Esophagus squamous epithelium (tissue), 5 donors: ENCODE measurements around the gene CIPC. TPM values are rescaled to one million over a fixed set of nuclear protein-coding genes. Genes with fewer than 3 reads are reported as not detected.

ENCODE experiments used
- DNase-seq: peaks from one replicate; lab custom pipeline; 2025; lab: John Stamatoyannopoulos, UW
- H3K27ac ChIP-seq, 4 donors: fragments of 200-600 bp; sonication (generic); one replicate each; pipeline ENCODE4 v1.5.1; 2016 to 2019; ENCODE audit warnings: mild to moderate bottlenecking in 1 of 4
- H3K27me3 ChIP-seq, 4 donors: fragments of 200-600 bp; sonication (generic); 1 replicate in 3 of 4; 2 replicates in 1 of 4; pipeline versions ENCODE4 v1.5.1 to v1.6.0; 2017 to 2021; ENCODE audit warnings: antibody characterized with exemption in 1 of 4
- H3K36me3 ChIP-seq, 3 donors: fragments of 200-600 bp; sonication (generic); one replicate each; pipeline ENCODE4 v1.5.1; 2016 to 2019
- H3K4me1 ChIP-seq, 3 donors: fragments of 200-600 bp; sonication (generic); one replicate each; pipeline ENCODE4 v1.5.1; 2017 to 2019
- H3K4me3 ChIP-seq, 4 donors: fragments of 200-600 bp; sonication (generic); 1 replicate in 3 of 4; 2 replicates in 1 of 4; pipeline ENCODE4 v1.5.1; 2016 to 2019; ENCODE audit warnings: mild to moderate bottlenecking in 2 of 4, moderate library complexity in 1 of 4
- H3K9me3 ChIP-seq, 3 donors: fragments of 200-600 bp; sonication (generic); one replicate each; pipeline ENCODE4 v1.5.1; 2016 to 2019
- POLR2A ChIP-seq, 4 donors: fragments of 450-650 bp; IDR thresholded peaks; one replicate each; pipeline ENCODE4 v1.6.1; 2017; ENCODE audit warnings: antibody characterized with exemption in 4 of 4, mild to moderate bottlenecking in 4 of 4, moderate library complexity in 3 of 4
- WGBS, 2 donors: methylation state at CpG; one replicate each; pipeline ENCODE4 v1.1.5; 2018; 5-methylcytosine and 5-hydroxymethylcytosine counted together
- intact Hi-C: fragments of 100-400 bp; cut with DNase I; formaldehyde crosslinking; loops from one replicate; pipeline ENCODE4 v1.15.0; 2022
- total RNA-seq, 4 donors: library from RNA; depleted of rRNA; stranded (reverse); fragments of >200 nt; gene quantifications; one replicate each; pipeline ENCODE4 v1.1.0, GENCODE V29; 2016
- TF ChIP-seq, protein P1 (sequence below), 6 experiments: fragments of 450-650 bp in 4 of 6; fragments of 200-600 bp in 2 of 6; sonication (generic) in 2 of 6; IDR thresholded peaks; one replicate each; pipeline ENCODE4 v1.5.1; 2016 to 2019; ENCODE audit warnings: antibody characterized with exemption in 6 of 6, mild to moderate bottlenecking in 4 of 6, moderate library complexity in 4 of 6
- donor health status: DM: yes; HTN: yes; CAD: no.

Gene CIPC
- total RNA-seq, 4 donors from 2014 or later, result 17.1 to 38.3 (median 32.6) TPM

DNA sequence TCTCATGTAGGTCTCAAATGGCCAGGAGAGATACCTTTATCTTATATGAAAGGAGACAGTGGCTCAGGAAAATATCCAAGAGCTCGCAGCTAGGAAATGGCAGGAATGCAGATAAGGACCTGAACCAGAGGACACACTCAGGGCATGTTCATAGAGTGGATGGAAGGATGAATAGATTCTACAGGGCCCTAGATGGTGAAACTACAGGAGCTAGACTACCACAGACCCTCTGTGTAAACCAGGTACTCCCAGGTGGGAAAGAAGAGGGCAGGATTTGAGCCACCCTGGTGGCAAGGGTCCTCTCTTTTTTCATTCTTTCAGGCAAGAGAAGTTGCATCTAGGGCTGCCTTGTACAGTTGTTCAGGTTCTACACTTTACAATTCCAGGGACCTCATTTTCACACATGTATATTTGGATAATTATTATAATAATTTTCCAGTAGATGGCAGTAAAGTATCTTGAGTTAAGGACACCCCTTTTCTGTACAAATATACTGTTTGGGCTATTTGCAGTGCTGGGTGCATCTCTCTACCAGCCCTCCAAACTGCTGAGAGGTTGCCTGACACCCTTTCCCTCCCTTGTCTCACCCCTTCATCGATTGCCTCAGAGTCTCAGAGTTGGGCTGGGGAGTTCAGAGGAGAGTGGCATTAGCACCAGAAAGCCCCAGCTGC is 54.0 kb downstream of the CIPC start:
- peaks cover 0 to 60% (median 0%) of the 10 kb centered on the region in 4 donors for H3K27me3 ChIP-seq
- H3K36me3 ChIP-seq, result no peaks in the 10 kb centered on the region
- H3K9me3 ChIP-seq, result no peaks in the 10 kb centered on the region
- TF ChIP-seq, protein P1, sequence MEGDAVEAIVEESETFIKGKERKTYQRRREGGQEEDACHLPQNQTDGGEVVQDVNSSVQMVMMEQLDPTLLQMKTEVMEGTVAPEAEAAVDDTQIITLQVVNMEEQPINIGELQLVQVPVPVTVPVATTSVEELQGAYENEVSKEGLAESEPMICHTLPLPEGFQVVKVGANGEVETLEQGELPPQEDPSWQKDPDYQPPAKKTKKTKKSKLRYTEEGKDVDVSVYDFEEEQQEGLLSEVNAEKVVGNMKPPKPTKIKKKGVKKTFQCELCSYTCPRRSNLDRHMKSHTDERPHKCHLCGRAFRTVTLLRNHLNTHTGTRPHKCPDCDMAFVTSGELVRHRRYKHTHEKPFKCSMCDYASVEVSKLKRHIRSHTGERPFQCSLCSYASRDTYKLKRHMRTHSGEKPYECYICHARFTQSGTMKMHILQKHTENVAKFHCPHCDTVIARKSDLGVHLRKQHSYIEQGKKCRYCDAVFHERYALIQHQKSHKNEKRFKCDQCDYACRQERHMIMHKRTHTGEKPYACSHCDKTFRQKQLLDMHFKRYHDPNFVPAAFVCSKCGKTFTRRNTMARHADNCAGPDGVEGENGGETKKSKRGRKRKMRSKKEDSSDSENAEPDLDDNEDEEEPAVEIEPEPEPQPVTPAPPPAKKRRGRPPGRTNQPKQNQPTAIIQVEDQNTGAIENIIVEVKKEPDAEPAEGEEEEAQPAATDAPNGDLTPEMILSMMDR (IDR thresholded peaks at IDR 0.05), result peak in 4 of 6 experiments; percentile 13 to 46 (median 18)
- no peak for TF ChIP-seq POLR2A (IDR thresholded peaks at IDR 0.05)
- no peak overlapping the region for H3K4me3 ChIP-seq
- no peak for DNase-seq
- WGBS, 2 donors, result 25% methylated on average over 2 of the region's 2 CpGs
- H3K27ac ChIP-seq, result no peak overlapping the region
- intact Hi-C loops, result no loop called here
- H3K4me1 ChIP-seq, result no peaks in the 10 kb centered on the region

DNA sequence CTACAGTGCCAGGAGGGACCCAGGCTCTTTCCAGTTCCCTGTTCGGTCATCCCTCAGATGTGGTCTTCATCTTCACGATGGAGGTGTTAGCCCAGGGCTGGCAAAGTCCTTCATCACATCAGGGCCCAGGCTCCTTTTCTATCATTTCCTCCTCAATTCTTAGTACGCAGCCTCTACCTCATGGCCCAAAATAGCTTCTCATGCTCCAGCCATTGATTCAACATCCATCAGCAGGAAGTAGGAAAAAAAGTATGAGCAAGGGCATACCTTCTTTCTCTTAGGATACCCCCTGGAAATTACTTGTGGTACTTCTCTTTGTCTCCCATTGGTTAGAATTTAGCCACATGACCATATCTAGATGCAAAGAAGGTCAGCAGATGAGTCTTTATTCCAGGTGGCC is 55.7 kb downstream of the CIPC start:
- DNase-seq, result no peak
- TF ChIP-seq, protein P1 (IDR thresholded peaks at IDR 0.05), result no peak
- no peak for TF ChIP-seq POLR2A (IDR thresholded peaks at IDR 0.05)
- H3K27me3 ChIP-seq, result peaks cover 0 to 67% (median 0%) of the 10 kb centered on the region in 4 donors
- no peak overlapping the region for H3K4me3 ChIP-seq
- H3K4me1 ChIP-seq, result peaks cover 0 to 11% (median 10%) of the 10 kb centered on the region in 3 donors
- H3K36me3 ChIP-seq, result no peaks in the 10 kb centered on the region
- no peak overlapping the region for H3K27ac ChIP-seq
- intact Hi-C loops, result no loop called here
- 84 to 93% methylated on average over 3 of the region's 3 CpGs for WGBS, 2 donors
- H3K9me3 ChIP-seq, result no peaks in the 10 kb centered on the region

DNA sequence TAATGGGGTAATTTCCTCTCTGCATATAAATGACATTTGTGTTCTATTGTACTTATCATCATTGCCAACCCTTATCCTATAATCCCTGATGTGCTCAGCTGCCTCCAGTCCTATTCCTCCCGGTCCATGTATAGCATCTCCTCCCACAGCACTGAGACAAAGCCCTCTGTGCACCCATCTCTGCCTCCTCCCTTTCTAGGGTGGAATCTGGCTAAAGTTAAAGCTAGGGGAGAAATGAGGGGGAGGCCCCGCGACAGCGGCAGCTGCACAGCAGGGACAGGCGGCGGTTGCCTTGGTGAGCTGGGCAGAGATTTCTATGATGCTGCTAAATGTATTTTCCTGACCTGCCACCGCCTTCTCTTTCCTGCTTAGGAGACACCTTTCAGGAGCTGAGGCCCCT is 56.4 kb downstream of the CIPC start:
- DNase-seq, result no peak
- Histone ChIP-seq H3K27ac (no peak overlapping the region), H3K36me3 (no peaks in the 10 kb centered on the region), H3K4me3 (no peak overlapping the region), H3K4me1 (peaks cover 0 to 14% (median 10%) of the 10 kb centered on the region in 3 donors), H3K9me3 (no peaks in the 10 kb centered on the region), H3K27me3 (peaks cover 0 to 70% (median 0%) of the 10 kb centered on the region in 4 donors)
- intact Hi-C loops, result no loop called here
- TF ChIP-seq, protein P1 (IDR thresholded peaks at IDR 0.05), result no peak
- TF ChIP-seq POLR2A (IDR thresholded peaks at IDR 0.05), result no peak
- 63 to 67% methylated on average over 7 of the region's 7 CpGs for WGBS, 2 donors

DNA sequence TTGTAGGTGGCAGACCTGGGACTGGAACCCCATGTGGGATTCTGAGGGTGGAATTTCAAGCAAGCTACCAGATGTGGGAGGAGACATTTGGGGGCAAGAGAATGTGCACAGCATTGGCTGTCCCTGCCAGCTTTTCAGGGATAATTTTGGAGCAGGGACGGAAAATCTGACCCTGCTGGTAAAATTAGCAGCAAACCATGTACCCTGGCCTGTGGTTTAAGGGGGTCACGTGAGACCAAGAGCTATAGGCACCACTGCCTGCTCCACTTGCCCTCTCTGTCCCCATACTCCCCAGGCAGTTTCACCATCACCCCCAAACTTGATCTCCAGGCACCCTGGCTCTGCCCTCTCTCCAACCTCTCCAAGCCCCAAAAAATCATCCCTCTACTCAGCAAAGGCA is 57.0 kb downstream of the CIPC start:
- no peak for DNase-seq
- WGBS, 2 donors, result 66 to 100% methylated on average over 2 of the region's 2 CpGs
- Histone ChIP-seq H3K27me3 (peaks cover 0 to 70% (median 0%) of the 10 kb centered on the region in 4 donors), H3K4me3 (no peak overlapping the region), H3K27ac (no peak overlapping the region), H3K36me3 (no peaks in the 10 kb centered on the region), H3K9me3 (no peaks in the 10 kb centered on the region), H3K4me1 (peaks cover 0 to 14% (median 10%) of the 10 kb centered on the region in 3 donors)
- no peak for TF ChIP-seq POLR2A (IDR thresholded peaks at IDR 0.05)
- TF ChIP-seq, protein P1 (IDR thresholded peaks at IDR 0.05), result no peak
- intact Hi-C loops, result no loop called here

DNA sequence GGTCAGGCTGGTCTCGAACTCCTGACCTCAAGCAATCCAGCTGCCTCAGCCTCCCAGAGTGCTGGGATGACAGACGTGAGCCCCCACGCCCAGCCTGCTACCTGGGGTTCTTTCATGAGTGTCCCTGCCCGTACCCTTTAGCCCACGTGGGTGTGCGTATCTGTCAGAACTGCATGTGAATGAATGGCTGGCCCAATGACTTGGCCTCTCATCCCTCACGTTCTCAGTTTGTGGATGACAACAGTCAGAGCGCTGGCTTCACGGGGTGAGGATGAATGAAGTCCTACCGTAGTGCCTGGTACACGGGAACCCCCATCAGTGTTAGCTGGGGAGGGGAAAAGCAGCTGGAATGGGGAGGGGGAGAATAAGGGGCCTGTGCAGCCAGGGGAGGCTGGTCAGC is 59.7 kb downstream of the CIPC start:
- 40 to 57% methylated on average over 5 to 7 of the region's 11 CpGs for WGBS, 2 donors
- Histone ChIP-seq H3K27ac (no peak overlapping the region), H3K36me3 (no peaks in the 10 kb centered on the region), H3K9me3 (no peaks in the 10 kb centered on the region), H3K27me3 (peaks cover 0 to 71% (median 0%) of the 10 kb centered on the region in 4 donors), H3K4me3 (no peak overlapping the region), H3K4me1 (peaks cover 0 to 14% (median 10%) of the 10 kb centered on the region in 3 donors)
- TF ChIP-seq, protein P1 (IDR thresholded peaks at IDR 0.05), result no peak
- TF ChIP-seq POLR2A (IDR thresholded peaks at IDR 0.05), result no peak
- DNase-seq, result no peak
- intact Hi-C loops, result no loop called here
